HG02623 (cell line): ENCODE data around the gene ATOSA.
A peak's percentile ranks its signal among the peaks of the same experiment; 100 is the strongest.

Experiments
- ATAC-seq: cut with Tn5 transposase; IDR thresholded peaks from one replicate; pipeline ENCODE4 v1.9.1; 2021; ENCODE audit warnings: moderate library complexity; ENCODE audit not compliant: unreplicated experiment

Gene ATOSA

GRCh38 chr15:52679232-52680040 lies at the start of gene ATOSA:
Gene ATOSA, minus strand, starts transcription at chr15:52679388. Its CDS starts 1,367 bp downstream, at chr15:52678021.
- ATAC-seq = peak; percentile 54

GRCh38 chr15:52728899-52729298 lies 49.7 kb upstream of the ATOSA start:
- no peak for ATAC-seq

- no peak for ATAC-seq
Measured at GRCh38 chr15:52727815-52728214, 48.6 kb upstream of the ATOSA start.

- no peak for ATAC-seq
Measured at GRCh38 chr15:52726195-52726594, 47.0 kb upstream of the ATOSA start.

- ATAC-seq = no peak
Measured at GRCh38 chr15:52718551-52718950, 39.4 kb upstream of the ATOSA start.

GRCh38 chr15:52717924-52718323 lies 38.7 kb upstream of the ATOSA start:
- no peak for ATAC-seq

GRCh38 chr15:52717481-52717880 lies 38.3 kb upstream of the ATOSA start:
- no peak for ATAC-seq

- no peak for ATAC-seq
Measured at GRCh38 chr15:52716536-52716935, 37.3 kb upstream of the ATOSA start.

GRCh38 chr15:52715411-52715810 lies 36.2 kb upstream of the ATOSA start:
- ATAC-seq = no peak

- ATAC-seq = no peak
Measured at GRCh38 chr15:52714968-52715367, 35.8 kb upstream of the ATOSA start.

- no peak for ATAC-seq
Measured at GRCh38 chr15:52710708-52711389, 31.7 kb upstream of the ATOSA start.

GRCh38 chr15:52710050-52710707 lies 31.0 kb upstream of the ATOSA start:
- ATAC-seq = peak; percentile 43

- peak; percentile 78 for ATAC-seq
Measured at GRCh38 chr15:52709187-52709981, 30.2 kb upstream of the ATOSA start.

- ATAC-seq = no peak
Measured at GRCh38 chr15:52706091-52706490, 26.9 kb upstream of the ATOSA start.

- no peak for ATAC-seq
Measured at GRCh38 chr15:52702390-52702789, 23.2 kb upstream of the ATOSA start.

- no peak for ATAC-seq
Measured at GRCh38 chr15:52699457-52699856, 20.3 kb upstream of the ATOSA start.

GRCh38 chr15:52698514-52698913 lies 19.3 kb upstream of the ATOSA start:
- no peak for ATAC-seq

GRCh38 chr15:52697051-52697450 lies 17.9 kb upstream of the ATOSA start:
- ATAC-seq = no peak

GRCh38 chr15:52695154-52695553 lies 16.0 kb upstream of the ATOSA start:
- ATAC-seq = no peak

- no peak for ATAC-seq
Measured at GRCh38 chr15:52689562-52689961, 10.4 kb upstream of the ATOSA start.

GRCh38 chr15:52683580-52683979 lies 4.4 kb upstream of the ATOSA start:
- peak; percentile 44 for ATAC-seq
